ENCODE results near the gene SLAMF9. TPM values are rescaled to one million over a fixed set of nuclear protein-coding genes. Genes with fewer than 3 reads are reported as not detected.

The SLAMF9 gene
- total and polyA plus RNA-seq, 2 donors (not counting 3 experiments of a cell fraction or from before 2014, with no cell fraction given): not detected

DNA sequence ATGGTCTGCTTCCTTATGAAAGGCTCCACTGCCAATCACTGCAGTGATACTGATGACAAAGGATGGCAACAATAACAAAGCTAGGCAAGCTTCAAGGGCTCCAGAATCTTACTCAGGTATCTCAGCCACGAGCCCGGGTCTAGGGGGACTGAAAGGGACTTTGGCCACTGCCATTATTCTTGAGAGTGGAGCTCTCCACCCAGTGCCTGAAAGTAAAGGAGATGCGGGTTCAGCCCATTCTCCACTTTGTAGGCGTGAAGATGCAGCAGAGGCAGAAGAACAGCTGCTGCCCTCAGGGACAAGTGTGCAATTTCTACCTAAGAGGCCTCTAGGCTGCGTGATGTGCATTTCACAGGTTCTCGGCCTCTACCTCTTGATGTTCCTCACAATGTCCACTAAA, 31.4 kb upstream of the SLAMF9 start:
- peaks cover 5 to 8% of the 10 kb centered on the region in 2 experiments for H3K27me3 ChIP-seq (ENCODE audit: control insufficient read depth in 2 of 2, insufficient read depth in 2 of 2, low read length in 2 of 2)
- H3K4me2 ChIP-seq (ENCODE audit: insufficient read depth, low read length): no peak overlapping the region
- H3K9me3 ChIP-seq (replicated peaks; ENCODE audit: control insufficient read depth, insufficient read depth, low read length): no peaks in the 10 kb centered on the region
- H2AFZ ChIP-seq (ENCODE audit: low read depth, low read length): no peak overlapping the region
- no peaks in the 10 kb centered on the region for H3K4me1 ChIP-seq (ENCODE audit: control insufficient read depth, extremely low read depth, insufficient read depth, low read length)
- DNase-seq (ENCODE audit: low read depth, low spot score) (no peak), FAIRE-seq (no peak)
- ChIA-PET POLR2A (no interaction called here), CTCF (interaction anchor here (1.9 to 2.1 kb wide), 2 partner anchors 21 to 22 kb away, joined by 7 to 14 read pairs; no protein-coding TSS in a partner anchor)
- H3K36me3 ChIP-seq (ENCODE audit: control insufficient read depth in 2 of 2, extremely low read depth in 1 of 2, insufficient read depth in 2 of 2, low read length in 2 of 2): no peaks in the 10 kb centered on the region
- dilution Hi-C loops (cut with MboI; ENCODE audit: extremely low pct_ligation_motif_present, low sequenced_read_pairs): no loop called here
- no TSS peak for BruUV-seq (replicated peaks)
- intact Hi-C loops (cut with micrococcal nuclease): no loop called here
- H3K79me2 ChIP-seq (ENCODE audit: control insufficient read depth, insufficient read depth, low read length): no peaks in the 10 kb centered on the region
- no peak overlapping the region for H3K9ac ChIP-seq (replicated peaks; ENCODE audit: extremely low read depth, insufficient read depth, low read length)
- H3K27ac ChIP-seq (ENCODE audit: insufficient read depth, low read depth, low read length): no peak overlapping the region
- no peaks in the 10 kb centered on the region for H4K20me1 ChIP-seq (replicated peaks; ENCODE audit: control insufficient read depth, extremely low read depth, insufficient read depth, low read length)
- H3K4me3 ChIP-seq (replicated peaks in 1 of 3; ENCODE audit: insufficient read depth in 1 of 3, low read depth in 1 of 3, low read length in 3 of 3): no peak overlapping the region
- TF ChIP-seq GATA2 (IDR thresholded peaks at IDR 0.05; ENCODE audit: insufficient read depth, insufficient read length, low read depth, low read length) (no peak), EZH2 (IDR thresholded peaks at IDR 0.05; ENCODE audit: borderline replicate concordance, low read depth, low read length, severe bottlenecking) (no peak), JUN (IDR thresholded peaks at IDR 0.05; ENCODE audit: borderline replicate concordance, insufficient read depth, insufficient read length, low read depth) (no peak), FOS (IDR thresholded peaks at IDR 0.05; ENCODE audit: borderline replicate concordance, insufficient read depth, low read length) (no peak), POLR2AphosphoS5 (IDR thresholded peaks at IDR 0.05; ENCODE audit: insufficient read depth, low read depth, low read length) (no peak), POLR2A (IDR thresholded peaks at IDR 0.05; ENCODE audit: low read depth, low read length) (no peak), MYC (IDR thresholded peaks at IDR 0.05; ENCODE audit: low read depth, low read length) (no peak)
- TF ChIP-seq, protein P1, sequence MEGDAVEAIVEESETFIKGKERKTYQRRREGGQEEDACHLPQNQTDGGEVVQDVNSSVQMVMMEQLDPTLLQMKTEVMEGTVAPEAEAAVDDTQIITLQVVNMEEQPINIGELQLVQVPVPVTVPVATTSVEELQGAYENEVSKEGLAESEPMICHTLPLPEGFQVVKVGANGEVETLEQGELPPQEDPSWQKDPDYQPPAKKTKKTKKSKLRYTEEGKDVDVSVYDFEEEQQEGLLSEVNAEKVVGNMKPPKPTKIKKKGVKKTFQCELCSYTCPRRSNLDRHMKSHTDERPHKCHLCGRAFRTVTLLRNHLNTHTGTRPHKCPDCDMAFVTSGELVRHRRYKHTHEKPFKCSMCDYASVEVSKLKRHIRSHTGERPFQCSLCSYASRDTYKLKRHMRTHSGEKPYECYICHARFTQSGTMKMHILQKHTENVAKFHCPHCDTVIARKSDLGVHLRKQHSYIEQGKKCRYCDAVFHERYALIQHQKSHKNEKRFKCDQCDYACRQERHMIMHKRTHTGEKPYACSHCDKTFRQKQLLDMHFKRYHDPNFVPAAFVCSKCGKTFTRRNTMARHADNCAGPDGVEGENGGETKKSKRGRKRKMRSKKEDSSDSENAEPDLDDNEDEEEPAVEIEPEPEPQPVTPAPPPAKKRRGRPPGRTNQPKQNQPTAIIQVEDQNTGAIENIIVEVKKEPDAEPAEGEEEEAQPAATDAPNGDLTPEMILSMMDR (IDR thresholded peaks at IDR 0.05; ENCODE audit: extremely low read depth in 1 of 2, insufficient read depth in 1 of 2, low read depth in 1 of 2, low read length in 2 of 2): no peak
- TF ChIP-seq, protein P2, sequence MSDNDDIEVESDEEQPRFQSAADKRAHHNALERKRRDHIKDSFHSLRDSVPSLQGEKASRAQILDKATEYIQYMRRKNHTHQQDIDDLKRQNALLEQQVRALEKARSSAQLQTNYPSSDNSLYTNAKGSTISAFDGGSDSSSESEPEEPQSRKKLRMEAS (IDR thresholded peaks at IDR 0.05; ENCODE audit: insufficient read depth, insufficient read length): no peak
- no peaks in the 10 kb centered on the region for H3K9me1 ChIP-seq (replicated peaks; ENCODE audit: control insufficient read depth, extremely low read depth, insufficient read depth, low read length)

All from endothelial cell of umbilical vein (primary cell).